Left ventricle myocardium inferior (tissue), 1 donor: ENCODE data around the gene CACNA1I. TPM values are rescaled to one million over a fixed set of nuclear protein-coding genes. Genes with fewer than 3 reads are reported as not detected.

ENCODE experiments used
- DNase-seq: peaks from one replicate; pipeline ENCODE4 v3.0.0-alpha.2; 2020
- H3K27ac ChIP-seq: fragments of 200-600 bp; replicated peaks from 2 replicates; pipeline ENCODE4 v1.8.0; 2021
- H3K27me3 ChIP-seq: fragments of 200-600 bp; 2 replicates; pipeline ENCODE4 v1.8.0; 2021; ENCODE audit warnings: low read depth
- H3K36me3 ChIP-seq: fragments of 200-600 bp; 2 replicates; pipeline ENCODE4 v1.8.0; 2021
- H3K4me1 ChIP-seq: fragments of 200-600 bp; 2 replicates; pipeline ENCODE4 v1.8.0; 2021
- H3K4me3 ChIP-seq: fragments of 200-600 bp; 2 replicates; pipeline ENCODE4 v1.8.0; 2021; ENCODE audit warnings: mild to moderate bottlenecking, moderate library complexity
- H3K9me3 ChIP-seq: fragments of 200-600 bp; replicated peaks from 2 replicates; pipeline ENCODE4 v1.8.0; 2021
- intact Hi-C: fragments of 100-400 bp; cut with micrococcal nuclease; formaldehyde crosslinking; loops from one replicate; pipeline ENCODE4 v1.11.0; 2022
- total RNA-seq: library from RNA; stranded (reverse); fragmentation: NEBNext Ultra II Directional; extraction: Animal tissue kit (Norgen Biotek cat#: 25700); gene quantifications from one replicate; pipeline ENCODE4 v1.2.1, GENCODE V29; 2021
- TF ChIP-seq, protein P1 (sequence below): fragments of 200-600 bp; IDR thresholded peaks from 2 replicates; pipeline ENCODE4 v1.8.0; 2021; ENCODE audit warnings: antibody characterized with exemption, mild to moderate bottlenecking, borderline replicate concordance
- donor health status: DM: no; HTN: yes; CAD: no; lungs with severe emphysema.

CACNA1I gene
- total RNA-seq, 1 donor from 2014 or later, result 0.05 TPM

DNA sequence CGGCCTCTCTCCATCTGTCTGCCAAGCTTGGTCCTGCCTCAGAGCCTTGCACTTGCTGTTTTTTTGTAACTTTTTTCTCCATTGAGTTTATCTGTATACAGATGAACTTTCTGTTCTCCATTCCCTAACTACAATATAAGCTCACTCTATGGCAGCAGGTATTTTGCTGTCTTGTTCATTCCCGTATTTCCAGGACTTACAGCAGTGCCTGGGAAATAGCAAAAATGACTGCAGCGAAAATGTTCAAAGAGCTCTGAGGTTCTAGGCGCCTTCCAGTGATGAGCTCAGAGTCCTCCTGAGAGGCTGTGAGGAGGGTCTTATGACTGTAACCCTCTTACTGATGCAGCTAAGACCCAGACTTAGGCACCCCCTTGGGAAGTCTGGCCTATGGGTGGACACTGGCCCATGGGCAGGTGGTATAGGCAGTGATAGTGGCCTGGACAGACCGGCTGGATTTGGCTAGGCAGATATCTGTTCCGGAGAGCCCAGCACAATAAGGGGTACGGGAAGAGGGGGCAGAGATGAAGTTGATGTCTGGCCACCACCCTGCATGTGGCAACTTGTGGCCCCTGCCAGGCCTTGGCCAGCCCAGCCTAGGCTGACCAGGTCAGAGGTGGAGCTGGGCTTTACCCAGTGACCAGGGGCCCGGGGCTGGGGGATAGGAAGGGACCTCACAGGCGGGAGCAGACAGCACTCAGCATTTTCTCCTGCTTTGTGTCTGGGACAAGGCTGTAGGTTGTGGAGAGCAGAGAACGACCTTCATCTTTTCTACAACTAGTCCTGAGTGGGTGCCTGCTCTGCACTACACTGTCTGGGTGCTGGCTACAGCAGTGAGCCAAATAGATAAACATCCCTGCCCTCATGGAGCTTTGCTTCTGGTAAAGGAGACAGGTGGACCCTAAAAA, 45.5 kb upstream of the CACNA1I start:
- TF ChIP-seq, protein P1, sequence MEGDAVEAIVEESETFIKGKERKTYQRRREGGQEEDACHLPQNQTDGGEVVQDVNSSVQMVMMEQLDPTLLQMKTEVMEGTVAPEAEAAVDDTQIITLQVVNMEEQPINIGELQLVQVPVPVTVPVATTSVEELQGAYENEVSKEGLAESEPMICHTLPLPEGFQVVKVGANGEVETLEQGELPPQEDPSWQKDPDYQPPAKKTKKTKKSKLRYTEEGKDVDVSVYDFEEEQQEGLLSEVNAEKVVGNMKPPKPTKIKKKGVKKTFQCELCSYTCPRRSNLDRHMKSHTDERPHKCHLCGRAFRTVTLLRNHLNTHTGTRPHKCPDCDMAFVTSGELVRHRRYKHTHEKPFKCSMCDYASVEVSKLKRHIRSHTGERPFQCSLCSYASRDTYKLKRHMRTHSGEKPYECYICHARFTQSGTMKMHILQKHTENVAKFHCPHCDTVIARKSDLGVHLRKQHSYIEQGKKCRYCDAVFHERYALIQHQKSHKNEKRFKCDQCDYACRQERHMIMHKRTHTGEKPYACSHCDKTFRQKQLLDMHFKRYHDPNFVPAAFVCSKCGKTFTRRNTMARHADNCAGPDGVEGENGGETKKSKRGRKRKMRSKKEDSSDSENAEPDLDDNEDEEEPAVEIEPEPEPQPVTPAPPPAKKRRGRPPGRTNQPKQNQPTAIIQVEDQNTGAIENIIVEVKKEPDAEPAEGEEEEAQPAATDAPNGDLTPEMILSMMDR, result no peak
- H3K4me1 ChIP-seq, result peaks cover 83% of the 10 kb centered on the region
- H3K27ac ChIP-seq, result peak overlapping the region; percentile 99
- peak overlapping the region; percentile 92 for H3K4me3 ChIP-seq
- DNase-seq, result no peak
- H3K9me3 ChIP-seq, result no peaks in the 10 kb centered on the region
- no peaks in the 10 kb centered on the region for H3K27me3 ChIP-seq
- peaks cover 54% of the 10 kb centered on the region for H3K36me3 ChIP-seq
- intact Hi-C loops, result no loop called here

DNA sequence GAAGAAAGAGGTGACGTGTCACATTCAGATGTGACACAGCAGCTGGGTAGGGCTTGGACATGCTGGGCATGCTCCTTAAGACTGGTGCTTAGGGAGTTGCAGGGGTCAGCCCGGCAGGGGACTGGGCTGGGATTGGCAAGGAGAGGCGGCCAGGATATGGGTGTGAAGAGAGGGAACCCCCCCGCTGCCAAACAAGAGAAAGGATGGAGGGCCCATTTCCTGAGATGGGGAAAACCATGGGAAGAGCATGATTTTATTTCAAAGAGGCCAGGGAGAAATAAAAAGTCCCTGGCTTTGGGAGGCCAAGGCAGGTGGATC, 44.9 kb upstream of the CACNA1I start:
- peaks cover 86% of the 10 kb centered on the region for H3K4me1 ChIP-seq
- TF ChIP-seq, protein P1, result no peak
- H3K9me3 ChIP-seq, result no peaks in the 10 kb centered on the region
- peaks cover 59% of the 10 kb centered on the region for H3K36me3 ChIP-seq
- H3K27me3 ChIP-seq, result no peaks in the 10 kb centered on the region
- no peak for DNase-seq
- no peak overlapping the region for H3K4me3 ChIP-seq
- intact Hi-C loops, result no loop called here
- H3K27ac ChIP-seq, result peak overlapping the region; percentile 99

DNA sequence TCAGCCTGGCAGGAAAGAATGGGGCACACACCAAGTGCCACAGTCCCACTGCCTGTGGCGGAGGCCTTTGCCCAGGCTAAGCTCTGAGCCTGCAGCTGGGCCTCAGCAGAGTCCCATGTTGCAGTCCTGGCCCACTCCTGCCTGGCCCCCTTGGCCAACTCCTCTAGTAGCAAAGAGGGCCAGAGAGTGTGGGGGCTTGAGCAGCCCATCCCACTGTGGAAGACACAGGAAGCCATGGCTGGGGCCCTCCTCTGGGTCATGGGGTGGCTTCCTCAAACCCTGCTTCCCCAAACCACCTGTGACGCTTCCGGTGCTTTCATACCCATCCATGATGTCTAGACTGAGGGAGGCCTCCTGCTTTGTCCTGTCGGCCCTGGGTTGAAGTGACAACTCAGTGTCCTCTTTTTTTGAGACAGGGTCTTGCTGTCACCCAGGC, 43.8 kb upstream of the CACNA1I start:
- H3K9me3 ChIP-seq, result no peaks in the 10 kb centered on the region
- H3K36me3 ChIP-seq, result peaks cover 50% of the 10 kb centered on the region
- H3K4me1 ChIP-seq, result peaks cover 86% of the 10 kb centered on the region
- H3K27ac ChIP-seq, result no peak overlapping the region
- no peaks in the 10 kb centered on the region for H3K27me3 ChIP-seq
- TF ChIP-seq, protein P1, result no peak
- H3K4me3 ChIP-seq, result no peak overlapping the region
- intact Hi-C loops, result no loop called here
- no peak for DNase-seq

DNA sequence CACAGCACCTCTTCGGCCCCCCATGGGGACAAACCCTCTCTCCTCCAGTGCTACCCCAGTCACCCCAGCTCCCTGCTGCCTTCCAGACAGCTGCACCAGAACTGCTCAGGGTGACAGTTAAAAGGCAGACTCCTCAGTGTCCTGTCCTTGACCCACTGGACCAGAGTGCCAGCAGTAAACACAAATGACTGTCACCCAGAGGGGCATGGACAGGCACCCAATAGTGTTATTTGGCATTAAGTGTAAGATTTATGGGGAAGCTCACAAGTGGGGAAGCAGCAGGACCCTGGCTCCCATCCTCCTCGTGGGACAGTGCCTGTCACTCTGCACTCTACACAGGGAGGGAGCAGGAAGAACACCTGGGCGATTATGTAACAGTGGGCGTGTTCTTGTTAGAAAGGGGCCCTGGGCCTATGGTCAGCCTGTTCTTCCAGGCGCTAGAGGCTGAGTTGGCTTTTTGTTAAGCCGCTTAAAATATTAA, 43.0 kb upstream of the CACNA1I start:
- Histone ChIP-seq H3K4me3 (no peak overlapping the region), H3K4me1 (peaks cover 86% of the 10 kb centered on the region), H3K27ac (peak overlapping the region; percentile 50), H3K27me3 (no peaks in the 10 kb centered on the region), H3K36me3 (peaks cover 42% of the 10 kb centered on the region), H3K9me3 (no peaks in the 10 kb centered on the region)
- TF ChIP-seq, protein P1, result no peak
- no peak for DNase-seq
- intact Hi-C loops, result no loop called here

DNA sequence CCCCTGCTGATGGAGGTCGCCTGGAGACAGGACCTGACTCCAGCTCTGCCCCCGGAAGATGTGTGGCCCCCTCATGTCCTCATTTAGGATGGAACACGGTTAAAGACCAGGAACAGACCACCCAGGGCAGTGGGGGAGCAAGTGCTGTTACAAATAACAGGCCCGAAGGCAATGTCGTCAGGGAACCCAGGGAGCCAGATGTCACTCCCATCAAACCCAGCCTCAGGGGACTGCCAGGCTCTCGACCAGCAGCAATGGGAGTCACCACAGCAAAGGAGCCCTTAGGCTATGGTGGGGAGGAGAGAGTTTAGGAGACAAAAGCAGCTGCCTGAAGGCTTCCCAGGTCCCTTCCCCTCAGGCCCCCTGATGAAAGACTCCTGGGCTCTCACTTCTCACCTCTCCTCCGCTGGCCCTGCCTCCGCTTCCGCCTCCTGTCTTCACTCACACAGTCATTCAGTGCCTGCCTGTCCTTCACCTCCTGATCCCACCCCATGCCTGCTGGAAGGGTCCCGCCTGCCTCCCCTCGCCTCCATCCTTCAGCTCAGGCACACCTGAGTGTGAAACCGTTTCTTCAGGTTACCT, 42.4 kb upstream of the CACNA1I start:
- no peak for DNase-seq
- H3K27me3 ChIP-seq, result no peaks in the 10 kb centered on the region

More for the DNA sequence above, 42.4 kb upstream of the CACNA1I start:
- TF ChIP-seq, protein P1, result no peak
- Histone ChIP-seq H3K4me1 (peaks cover 80% of the 10 kb centered on the region), H3K9me3 (no peaks in the 10 kb centered on the region), H3K4me3 (peak overlapping the region; percentile 51), H3K27ac (peak overlapping the region; percentile 50), H3K36me3 (peaks cover 36% of the 10 kb centered on the region)
- intact Hi-C loops, result no loop called here
